ENCODE results near the gene SMAD1.

The SMAD1 gene

GRCh38 chr4:145481164-145481941, at the start of gene SMAD1:
TSS of gene SMAD1 (plus strand) at chr4:145481853. CDS start at chr4:145514614, 32,761 bp downstream.
- DNase-seq, result peak; percentile 31

- DNase-seq, result no peak
Measured at GRCh38 chr4:145433684-145434083, 48.0 kb upstream of the SMAD1 start.

- DNase-seq, result no peak
Measured at GRCh38 chr4:145435646-145436045, 46.0 kb upstream of the SMAD1 start.

- no peak for DNase-seq
Measured at GRCh38 chr4:145436114-145436513, 45.5 kb upstream of the SMAD1 start.

- no peak for DNase-seq
Measured at GRCh38 chr4:145436796-145437195, 44.9 kb upstream of the SMAD1 start.

- no peak for DNase-seq
Measured at GRCh38 chr4:145437466-145437865, 44.2 kb upstream of the SMAD1 start.

GRCh38 chr4:145438298-145438697, 43.4 kb upstream of the SMAD1 start:
- DNase-seq, result no peak

GRCh38 chr4:145440292-145441007, 41.2 kb upstream of the SMAD1 start:
- DNase-seq, result no peak

- no peak for DNase-seq
Measured at GRCh38 chr4:145446184-145446583, 35.5 kb upstream of the SMAD1 start.

GRCh38 chr4:145451895-145452294, 29.8 kb upstream of the SMAD1 start:
- no peak for DNase-seq

- no peak for DNase-seq
Measured at GRCh38 chr4:145452447-145453162, 29.0 kb upstream of the SMAD1 start.

- DNase-seq, result no peak
Measured at GRCh38 chr4:145453163-145453520, 28.5 kb upstream of the SMAD1 start.

- DNase-seq, result no peak
Measured at GRCh38 chr4:145473203-145473602, 8.4 kb upstream of the SMAD1 start.

GRCh38 chr4:145480257-145480656, 1.4 kb upstream of the SMAD1 start:
- no peak for DNase-seq

GRCh38 chr4:145481942-145482208, 222 bp downstream of the SMAD1 start:
- DNase-seq, result no peak

- peak; percentile 72 for DNase-seq
Measured at GRCh38 chr4:145482209-145483037, 770 bp downstream of the SMAD1 start.

- no peak for DNase-seq
Measured at GRCh38 chr4:145483514-145483913, 1.9 kb downstream of the SMAD1 start.

GRCh38 chr4:145484225-145484846, 2.7 kb downstream of the SMAD1 start:
- no peak for DNase-seq

GRCh38 chr4:145485120-145485519, 3.5 kb downstream of the SMAD1 start:
- DNase-seq, result no peak

GRCh38 chr4:145486603-145487002, 5.0 kb downstream of the SMAD1 start:
- no peak for DNase-seq

GRCh38 chr4:145487631-145488030, 6.0 kb downstream of the SMAD1 start:
- peak; percentile 20 for DNase-seq

GRCh38 chr4:145488310-145488709, 6.7 kb downstream of the SMAD1 start:
- DNase-seq, result no peak

- DNase-seq, result no peak
Measured at GRCh38 chr4:145489556-145489955, 7.9 kb downstream of the SMAD1 start.

Measured in activated naive CD4-positive, alpha-beta T cell treated with Interleukin-2 at 50 U/mL for 16 hours (primary cell).